ENCODE measurements around the gene GNAZ. TPM values are rescaled to one million over a fixed set of nuclear protein-coding genes. Genes with fewer than 3 reads are reported as not detected.

The GNAZ gene
- total RNA-seq, 1 donor from 2014 or later = under 0.01 TPM

GRCh38 chr22:23029521-23030228 is 40.6 kb upstream of the GNAZ start:
- Histone ChIP-seq H3K36me3 (ENCODE audit: control insufficient read depth, insufficient read depth, low read length) (no peaks in the 10 kb centered on the region), H3K4me3 (ENCODE audit: low read depth, low read length) (no peak overlapping the region), H3K27me3 (ENCODE audit: control insufficient read depth, insufficient read depth, low read length) (no peaks in the 10 kb centered on the region)
- DNase-seq (ENCODE audit: low read depth) = no peak
- TF ChIP-seq CTCF (IDR thresholded peaks at IDR 0.05; ENCODE audit: insufficient read depth, low read length, severe bottlenecking) = no peak
- no peak for FAIRE-seq

GRCh38 chr22:23031381-23031780 is 38.9 kb upstream of the GNAZ start:
- FAIRE-seq = no peak
- Histone ChIP-seq H3K4me3 (ENCODE audit: low read depth, low read length) (no peak overlapping the region), H3K36me3 (ENCODE audit: control insufficient read depth, insufficient read depth, low read length) (no peaks in the 10 kb centered on the region), H3K27me3 (ENCODE audit: control insufficient read depth, insufficient read depth, low read length) (no peaks in the 10 kb centered on the region)
- no peak for DNase-seq (ENCODE audit: low read depth)
- no peak for TF ChIP-seq CTCF (IDR thresholded peaks at IDR 0.05; ENCODE audit: insufficient read depth, low read length, severe bottlenecking)

- DNase-seq (ENCODE audit: low read depth) (no peak), FAIRE-seq (no peak)
- H3K36me3 ChIP-seq (ENCODE audit: control insufficient read depth, insufficient read depth, low read length) = no peaks in the 10 kb centered on the region
- H3K27me3 ChIP-seq (ENCODE audit: control insufficient read depth, insufficient read depth, low read length) = no peaks in the 10 kb centered on the region
- no peak overlapping the region for H3K4me3 ChIP-seq (ENCODE audit: low read depth, low read length)
- TF ChIP-seq CTCF (IDR thresholded peaks at IDR 0.05; ENCODE audit: insufficient read depth, low read length, severe bottlenecking) = no peak
These were observed 38.5 kb upstream of the GNAZ start for GRCh38 chr22:23031786-23032185.

- no peaks in the 10 kb centered on the region for H3K27me3 ChIP-seq (ENCODE audit: control insufficient read depth, insufficient read depth, low read length)
- FAIRE-seq (no peak), DNase-seq (ENCODE audit: low read depth) (no peak)
- H3K36me3 ChIP-seq (ENCODE audit: control insufficient read depth, insufficient read depth, low read length) = no peaks in the 10 kb centered on the region
- H3K4me3 ChIP-seq (ENCODE audit: low read depth, low read length) = no peak overlapping the region
- TF ChIP-seq CTCF (IDR thresholded peaks at IDR 0.05; ENCODE audit: insufficient read depth, low read length, severe bottlenecking) = no peak
These were observed 37.7 kb upstream of the GNAZ start for GRCh38 chr22:23032658-23033057.

GRCh38 chr22:23033116-23033905 is 37.0 kb upstream of the GNAZ start:
- Histone ChIP-seq H3K27me3 (ENCODE audit: control insufficient read depth, insufficient read depth, low read length) (no peaks in the 10 kb centered on the region), H3K4me3 (ENCODE audit: low read depth, low read length) (no peak overlapping the region), H3K36me3 (ENCODE audit: control insufficient read depth, insufficient read depth, low read length) (no peaks in the 10 kb centered on the region)
- FAIRE-seq = peak; percentile 62
- DNase-seq (ENCODE audit: low read depth) = no peak
- TF ChIP-seq CTCF (IDR thresholded peaks at IDR 0.05; ENCODE audit: insufficient read depth, low read length, severe bottlenecking) = no peak
